ENCODE measurements around the gene SUMF2. TPM values are rescaled to one million over a fixed set of nuclear protein-coding genes. Genes with fewer than 3 reads are reported as not detected.
A peak's percentile ranks its signal among the peaks of the same experiment; 100 is the strongest.
"Not testable (repeated sequence)": the region's sequence is repeated elsewhere in the genome, so short reads cannot be mapped to it uniquely, and the experiment has no call there.

SUMF2 gene
- total RNA-seq, 1 donor from 2014 or later, result 33.5 TPM

- intact Hi-C loops (cut with micrococcal nuclease), result no loop called here
- no peak for DNase-seq
- H3K4me1 ChIP-seq, result peaks cover 39% of the 10 kb centered on the region
- peaks cover 56% of the 10 kb centered on the region for H3K36me3 ChIP-seq
- no peak overlapping the region for H3K4me3 ChIP-seq
- no peaks in the 10 kb centered on the region for H3K27me3 ChIP-seq (ENCODE audit: low read depth)
- no peak overlapping the region for H3K27ac ChIP-seq (replicated peaks)
- no peak for TF ChIP-seq CTCF (IDR thresholded peaks at IDR 0.05; ENCODE audit: borderline replicate concordance)
- H3K9me3 ChIP-seq (replicated peaks), result no peaks in the 10 kb centered on the region
These were observed 35.6 kb downstream of the SUMF2 start for GRCh38 chr7:56099653-56100052.

- DNase-seq; H3K4me3 ChIP-seq; H3K27ac ChIP-seq (replicated peaks); H3K9me3 ChIP-seq (replicated peaks); intact Hi-C loops (cut with micrococcal nuclease); H3K27me3 ChIP-seq (ENCODE audit: low read depth): not testable (repeated sequence)
- Histone ChIP-seq H3K36me3 (peaks cover 54% of the 10 kb centered on the region), H3K4me1 (peaks cover 45% of the 10 kb centered on the region)
These were observed 40.1 kb downstream of the SUMF2 start for GRCh38 chr7:56104138-56104537.

- no peak for DNase-seq
- H3K36me3 ChIP-seq, result peaks cover 40% of the 10 kb centered on the region
- peak overlapping the region; percentile 84 for H3K4me3 ChIP-seq
- no peaks in the 10 kb centered on the region for H3K9me3 ChIP-seq (replicated peaks)
- H3K27me3 ChIP-seq (ENCODE audit: low read depth), result no peaks in the 10 kb centered on the region
- peak overlapping the region; percentile 91 for H3K27ac ChIP-seq (replicated peaks)
- H3K4me1 ChIP-seq, result peaks cover 45% of the 10 kb centered on the region
- intact Hi-C loops (cut with micrococcal nuclease), result no loop called here
- no peak for TF ChIP-seq CTCF (IDR thresholded peaks at IDR 0.05; ENCODE audit: borderline replicate concordance)
These were observed 41.4 kb downstream of the SUMF2 start for GRCh38 chr7:56105508-56105907.

GRCh38 chr7:56106108-56107073, 42.3 kb downstream of the SUMF2 start, which contains the start of gene CHCHD2:
TSS of gene CHCHD2 (minus strand) at chr7:56106476. CDS start at chr7:56106413, 63 bp downstream.
- H3K9me3 ChIP-seq (replicated peaks), result no peaks in the 10 kb centered on the region
- intact Hi-C loops (cut with micrococcal nuclease), result no loop called here
- H3K4me1 ChIP-seq, result peaks cover 45% of the 10 kb centered on the region

GRCh38 chr7:56107954-56108258, 43.8 kb downstream of the SUMF2 start:
- no peak for DNase-seq
- Histone ChIP-seq H3K9me3 (replicated peaks) (no peaks in the 10 kb centered on the region), H3K4me1 (peaks cover 38% of the 10 kb centered on the region), H3K36me3 (peaks cover 16% of the 10 kb centered on the region), H3K27ac (replicated peaks) (no peak overlapping the region), H3K4me3 (no peak overlapping the region), H3K27me3 (ENCODE audit: low read depth) (peaks cover 3% of the 10 kb centered on the region)
- TF ChIP-seq CTCF (IDR thresholded peaks at IDR 0.05; ENCODE audit: borderline replicate concordance), result no peak
- intact Hi-C loops (cut with micrococcal nuclease), result no loop called here

More at GRCh38 chr7:56106108-56107073, 42.3 kb downstream of the SUMF2 start, which contains the start of gene CHCHD2:
- H3K4me3 ChIP-seq, result peak within 1 kb of the TSS; percentile 84
- no peak for TF ChIP-seq CTCF (IDR thresholded peaks at IDR 0.05; ENCODE audit: borderline replicate concordance)
- peaks cover 32% of the 10 kb centered on the region for H3K36me3 ChIP-seq
- H3K27me3 ChIP-seq (ENCODE audit: low read depth), result no peaks in the 10 kb centered on the region
- H3K27ac ChIP-seq (replicated peaks), result peak within 1 kb of the TSS; percentile 91
- DNase-seq, result peak; percentile 96

- intact Hi-C loops (cut with micrococcal nuclease), result no loop called here
- TF ChIP-seq CTCF (IDR thresholded peaks at IDR 0.05; ENCODE audit: borderline replicate concordance), result no peak
- no peaks in the 10 kb centered on the region for H3K36me3 ChIP-seq
These were observed 46.5 kb downstream of the SUMF2 start for GRCh38 chr7:56110611-56111010.

GRCh38 chr7:56112244-56112643, 48.2 kb downstream of the SUMF2 start:
- intact Hi-C loops (cut with micrococcal nuclease); H3K4me3 ChIP-seq; H3K36me3 ChIP-seq; DNase-seq; H3K27ac ChIP-seq (replicated peaks); H3K9me3 ChIP-seq (replicated peaks); H3K4me1 ChIP-seq: not testable (repeated sequence)
- peaks cover 42% of the 10 kb centered on the region for H3K27me3 ChIP-seq (ENCODE audit: low read depth)

More at GRCh38 chr7:56110611-56111010, 46.5 kb downstream of the SUMF2 start:
- no peak overlapping the region for H3K4me3 ChIP-seq
- peaks cover 26% of the 10 kb centered on the region for H3K27me3 ChIP-seq (ENCODE audit: low read depth)
- H3K9me3 ChIP-seq (replicated peaks), result no peaks in the 10 kb centered on the region
- DNase-seq, result no peak
- H3K27ac ChIP-seq (replicated peaks), result no peak overlapping the region
- H3K4me1 ChIP-seq, result peaks cover 11% of the 10 kb centered on the region

Data from left ventricle myocardium inferior (tissue), 1 donor.